HEK293 (cell line): Measurements from ENCODE around the gene PTPRK.

Experiments used
- CTCF ChIA-PET: fragments of 350-600 bp; formaldehyde crosslinking; extraction: SDS; loops from one replicate; lab custom pipeline; 2021; ENCODE audit warnings: antibody characterized with exemption; lab: Yijun Ruan, JAX
- POLR2A ChIA-PET: fragments of 300-600 bp; formaldehyde crosslinking; extraction: SDS; loops from one replicate; lab custom pipeline; 2020; ENCODE audit warnings: antibody characterized with exemption, inconsistent platforms; lab: Yijun Ruan, JAX
- H3K27ac ChIP-seq: fragments of 200-500 bp; sonication (Bioruptor generic); 2 replicates; pipeline ENCODE4 v1.5.1; 2014; ENCODE audit warnings: low read depth, low read length, control low read depth, inconsistent platforms; ENCODE audit errors: extremely low read depth
- H3K36me3 ChIP-seq, 2 experiments: fragments of 200-500 bp in 1 of 2; sonication (Bioruptor generic) in 1 of 2; 1 replicate in 1 of 2; 2 replicates in 1 of 2; pipeline ENCODE4 v1.5.1; 2014 to 2017; ENCODE audit warnings: inconsistent platforms in 2 of 2, low read length in 2 of 2; ENCODE audit not compliant: control insufficient read depth in 2 of 2, insufficient read depth in 1 of 2
- H3K4me1 ChIP-seq: fragments of 200-500 bp; sonication (Bioruptor generic); 2 replicates; pipeline ENCODE4 v1.5.1; 2014; ENCODE audit warnings: mild to moderate bottlenecking, low read length, inconsistent platforms; ENCODE audit not compliant: control insufficient read depth, insufficient read depth
- H3K4me3 ChIP-seq: 2 replicates; pipeline ENCODE4 v1.5.1; 2011; ENCODE audit warnings: low read depth, mild to moderate bottlenecking, control low read depth, low read length, moderate library complexity
- H3K9me3 ChIP-seq: fragments of 200-500 bp; sonication (Bioruptor generic); 2 replicates; pipeline ENCODE4 v1.5.1; 2014; ENCODE audit warnings: low read depth, low read length, inconsistent platforms; ENCODE audit not compliant: control insufficient read depth, insufficient read depth
- AEBP2 ChIP-seq: fragments of 450-650 bp; formaldehyde crosslinking; IDR thresholded peaks from 2 replicates; pipeline ENCODE4 v1.5.1; 2016; ENCODE audit warnings: missing biosample characterization, missing genetic modification characterization, borderline replicate concordance
- GLI4 ChIP-seq: fragments of 450-650 bp; formaldehyde crosslinking; IDR thresholded peaks from 2 replicates; pipeline ENCODE4 v1.5.1; 2016; ENCODE audit warnings: missing biosample characterization, missing genetic modification characterization
- GLIS2 ChIP-seq: fragments of 450-650 bp; formaldehyde crosslinking; IDR thresholded peaks from 2 replicates; pipeline ENCODE4 v1.5.1; 2016; ENCODE audit warnings: missing biosample characterization, missing genetic modification characterization
- HOXC10 ChIP-seq: sonication (generic); formaldehyde crosslinking; IDR thresholded peaks from 2 replicates; pipeline ENCODE4 v1.8.1; 2023; ENCODE audit warnings: mild to moderate bottlenecking, missing genetic modification reagents
- HOXD13 ChIP-seq: sonication (generic); formaldehyde crosslinking; IDR thresholded peaks from 2 replicates; pipeline ENCODE4 v1.8.0; 2022; ENCODE audit warnings: missing genetic modification reagents, borderline replicate concordance
- KLF9 ChIP-seq: fragments of 450-650 bp; formaldehyde crosslinking; IDR thresholded peaks from 2 replicates; pipeline ENCODE4 v1.5.1; 2016; ENCODE audit warnings: missing biosample characterization, missing genetic modification characterization, low read depth
- OSR2 ChIP-seq: fragments of 450-650 bp; formaldehyde crosslinking; IDR thresholded peaks from 2 replicates; pipeline ENCODE4 v1.5.1; 2016; ENCODE audit warnings: missing biosample characterization, missing genetic modification characterization
- PRDM2 ChIP-seq: fragments of 450-650 bp; formaldehyde crosslinking; IDR thresholded peaks from 2 replicates; pipeline ENCODE4 v1.5.1; 2016; ENCODE audit warnings: missing biosample characterization, missing genetic modification characterization, borderline replicate concordance
- SP3 ChIP-seq: fragments of 450-650 bp; formaldehyde crosslinking; IDR thresholded peaks from 2 replicates; pipeline ENCODE4 v1.5.1; 2016; ENCODE audit warnings: missing biosample characterization, missing genetic modification characterization
- YY1 ChIP-seq: fragments of 450-650 bp; formaldehyde crosslinking; IDR thresholded peaks from 2 replicates; pipeline ENCODE4 v1.5.1; 2018; ENCODE audit warnings: missing biosample characterization, missing genetic modification characterization
- ZBTB17 ChIP-seq: fragments of 450-650 bp; formaldehyde crosslinking; IDR thresholded peaks from 2 replicates; pipeline ENCODE4 v1.5.1; 2016; ENCODE audit warnings: missing biosample characterization, missing genetic modification characterization
- ZNF133 ChIP-seq: fragments of 450-650 bp; formaldehyde crosslinking; IDR thresholded peaks from 2 replicates; pipeline ENCODE4 v1.5.1; 2016; ENCODE audit warnings: missing biosample characterization, missing genetic modification characterization
- ZNF157 ChIP-seq: fragments of 450-650 bp; formaldehyde crosslinking; IDR thresholded peaks from 2 replicates; pipeline ENCODE4 v1.5.1; 2016; ENCODE audit warnings: missing biosample characterization, missing genetic modification characterization
- ZNF16 ChIP-seq: fragments of 450-650 bp; formaldehyde crosslinking; IDR thresholded peaks from 2 replicates; pipeline ENCODE4 v1.5.1; 2016; ENCODE audit warnings: low read depth, missing biosample characterization, missing genetic modification characterization
- ZNF19 ChIP-seq: fragments of 450-650 bp; formaldehyde crosslinking; IDR thresholded peaks from 2 replicates; pipeline ENCODE4; 2016; ENCODE audit warnings: missing biosample characterization, missing genetic modification characterization, low read depth
- ZNF211 ChIP-seq: fragments of 450-650 bp; formaldehyde crosslinking; IDR thresholded peaks from 2 replicates; pipeline ENCODE4 v1.5.1; 2016; ENCODE audit warnings: low read depth, missing biosample characterization, missing genetic modification characterization
- ZNF280C ChIP-seq: fragments of 450-650 bp; formaldehyde crosslinking; IDR thresholded peaks from 2 replicates; pipeline ENCODE4 v1.5.1; 2016; ENCODE audit warnings: missing biosample characterization, missing genetic modification characterization
- ZNF335 ChIP-seq: fragments of 450-650 bp; formaldehyde crosslinking; conservative IDR thresholded peaks from 2 replicates; pipeline ENCODE4 v1.5.1; 2016; ENCODE audit warnings: missing biosample characterization, missing genetic modification characterization
- ZNF404 ChIP-seq: fragments of 450-650 bp; formaldehyde crosslinking; IDR thresholded peaks from 2 replicates; pipeline ENCODE4 v1.5.1; 2017; ENCODE audit warnings: missing biosample characterization, missing genetic modification characterization
- ZNF488 ChIP-seq: fragments of 450-650 bp; formaldehyde crosslinking; IDR thresholded peaks from 2 replicates; pipeline ENCODE4 v1.5.1; 2016; ENCODE audit warnings: missing biosample characterization, missing genetic modification characterization
- ZNF621 ChIP-seq: fragments of 450-650 bp; formaldehyde crosslinking; IDR thresholded peaks from 2 replicates; pipeline ENCODE4 v1.5.1; 2017; ENCODE audit warnings: missing biosample characterization, missing genetic modification characterization
- ZNF791 ChIP-seq: fragments of 450-650 bp; formaldehyde crosslinking; IDR thresholded peaks from 2 replicates; pipeline ENCODE4 v1.5.1; 2016; ENCODE audit warnings: missing biosample characterization, missing genetic modification characterization

Gene PTPRK

GRCh38 chr6:128074567-128074966, 445.8 kb downstream of the PTPRK start (continued):
- TF ChIP-seq YY1 (tag by site-specific recombination) (no peak), ZNF157 (tag by site-specific recombination) (no peak)
- TF ChIP-seq, all 188 proteins: peak for 0

GRCh38 chr6:128073389-128073788, 447.0 kb downstream of the PTPRK start:
- H3K27ac ChIP-seq = no peak overlapping the region
- no peaks in the 10 kb centered on the region for H3K9me3 ChIP-seq
- ChIA-PET CTCF (interaction anchor here (0.8 to 1.3 kb wide), 2 partner anchors 26 to 443 kb away, joined by 3 to 5 read pairs; no protein-coding TSS in a partner anchor), POLR2A (no interaction called here)
- no peaks in the 10 kb centered on the region for H3K36me3 ChIP-seq
- H3K4me3 ChIP-seq = no peak overlapping the region
- no peaks in the 10 kb centered on the region for H3K4me1 ChIP-seq
- TF ChIP-seq PRDM2 (tag by site-specific recombination) (no peak), HOXD13 (CRISPR knock-in tag) (no peak), ZNF335 (no peak), AEBP2 (tag by site-specific recombination) (no peak), ZNF488 (no peak)

- H3K9me3 ChIP-seq = no peaks in the 10 kb centered on the region
- ChIA-PET POLR2A (no interaction called here), CTCF (interaction anchor here (0.9 kb wide), 1 partner anchor 31 kb away, joined by 3 read pairs; no protein-coding TSS in a partner anchor)
- no peak overlapping the region for H3K4me3 ChIP-seq
- no peaks in the 10 kb centered on the region for H3K36me3 ChIP-seq
- no peak overlapping the region for H3K27ac ChIP-seq
- no peak for TF ChIP-seq GLI4 (tag by site-specific recombination)
- H3K4me1 ChIP-seq = peaks cover 11% of the 10 kb centered on the region
These were observed 449.2 kb downstream of the PTPRK start for GRCh38 chr6:128071212-128071611.

- no peak overlapping the region for H3K4me3 ChIP-seq
- H3K36me3 ChIP-seq = no peaks in the 10 kb centered on the region
- POLR2A ChIA-PET = no interaction called here
- no peaks in the 10 kb centered on the region for H3K9me3 ChIP-seq
- peaks cover 12% of the 10 kb centered on the region for H3K4me1 ChIP-seq
- H3K27ac ChIP-seq = no peak overlapping the region
- CTCF ChIA-PET = no interaction called here
- TF ChIP-seq ZNF133 (tag by site-specific recombination) (no peak), ZNF404 (tag by site-specific recombination) (no peak), ZBTB17 (tag by site-specific recombination) (no peak), SP3 (no peak), ZNF621 (tag by site-specific recombination) (no peak), ZNF280C (tag by site-specific recombination) (no peak), OSR2 (tag by site-specific recombination) (no peak), ZNF16 (no peak), ZNF19 (tag by site-specific recombination) (no peak), ZNF211 (no peak), KLF9 (tag by site-specific recombination) (no peak), GLIS2 (tag by site-specific recombination) (no peak), ZNF791 (tag by site-specific recombination) (no peak), HOXC10 (CRISPR knock-in tag) (no peak)
These were observed 450.0 kb downstream of the PTPRK start for GRCh38 chr6:128070406-128070805.
